Duodenal mucosa (tissue), 2 donors: ENCODE results near the gene MGLL.
A peak's percentile ranks its signal among the peaks of the same experiment; 100 is the strongest.

Experiments
- H3K27ac ChIP-seq: one replicate; pipeline ENCODE4 v1.7.0; 2013; ENCODE audit warnings: low read depth, low read length
- H3K27me3 ChIP-seq, 2 donors: one replicate each; pipeline ENCODE4 v1.7.0; 2013; ENCODE audit warnings: low read length in 2 of 2, control low read depth in 1 of 2; ENCODE audit not compliant: insufficient read depth in 2 of 2, control insufficient read depth in 1 of 2
- H3K36me3 ChIP-seq, 2 donors: one replicate each; pipeline ENCODE4 v1.7.0; 2013; ENCODE audit warnings: low read length in 2 of 2, control low read depth in 1 of 2; ENCODE audit not compliant: insufficient read depth in 2 of 2, control insufficient read depth in 1 of 2
- H3K4me1 ChIP-seq, 2 donors: one replicate each; pipeline ENCODE4 v1.7.0; 2013; ENCODE audit warnings: low read length in 2 of 2, control low read depth in 1 of 2; ENCODE audit not compliant: insufficient read depth in 2 of 2, control insufficient read depth in 1 of 2
- H3K4me3 ChIP-seq, 2 donors: one replicate each; pipeline ENCODE4 v1.7.0; 2013; ENCODE audit warnings: low read length in 2 of 2, low read depth in 1 of 2
- H3K9ac ChIP-seq, 2 donors: one replicate each; pipeline ENCODE4 v1.7.0; 2013; ENCODE audit warnings: low read length in 2 of 2, low read depth in 1 of 2
- H3K9me3 ChIP-seq, 2 donors: one replicate each; pipeline ENCODE4 v1.7.0; 2013; ENCODE audit warnings: low read length in 2 of 2, control low read depth in 1 of 2; ENCODE audit not compliant: control insufficient read depth in 1 of 2

The MGLL gene

GRCh38 chr3:127792541-127793292, 29.6 kb downstream of the MGLL start:
- Histone ChIP-seq H3K27me3 (no peaks in the 10 kb centered on the region), H3K9me3 (no peaks in the 10 kb centered on the region), H3K9ac (no peak overlapping the region), H3K4me3 (no peak overlapping the region), H3K27ac (no peak overlapping the region), H3K36me3 (peaks cover 0 to 10% of the 10 kb centered on the region in 2 donors), H3K4me1 (peaks cover 15 to 23% of the 10 kb centered on the region in 2 donors)

DNA sequence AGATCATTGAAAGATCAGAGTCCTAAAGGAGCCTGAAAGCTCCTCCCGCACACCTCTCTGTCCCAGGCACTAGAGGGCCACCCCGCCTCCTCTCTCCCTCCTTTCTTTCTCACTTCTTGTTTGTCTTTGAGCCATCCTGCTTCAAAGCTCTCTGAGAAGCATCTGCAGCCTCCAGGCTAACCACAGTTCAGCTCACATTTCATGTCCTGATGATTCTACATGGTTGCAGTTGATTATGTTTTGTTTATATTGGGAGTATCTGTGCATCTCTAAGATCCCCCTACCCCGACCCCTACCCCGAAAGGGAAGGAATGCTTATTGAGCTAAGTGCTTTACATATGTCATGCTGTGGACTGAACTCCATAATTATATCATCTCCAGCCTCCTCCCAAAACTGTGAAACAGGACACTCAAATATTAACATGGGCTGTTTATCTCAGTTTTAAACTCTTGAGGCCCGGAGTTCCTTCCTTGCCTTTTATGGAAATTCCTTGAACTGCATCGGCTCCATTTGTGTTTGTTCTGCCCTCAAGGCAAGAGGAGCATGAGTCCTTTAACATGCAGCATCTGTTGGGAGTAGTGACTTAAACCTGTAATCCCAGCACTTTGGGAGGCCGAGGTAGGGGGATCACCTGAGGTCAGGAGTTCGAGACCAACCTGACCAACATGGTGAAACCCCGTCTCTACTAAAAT, 30.9 kb downstream of the MGLL start:
- Histone ChIP-seq H3K9me3 (no peaks in the 10 kb centered on the region), H3K36me3 (peaks cover 0 to 3% of the 10 kb centered on the region in 2 donors), H3K27ac (peak overlapping the region; percentile 17), H3K4me1 (peaks cover 26 to 37% of the 10 kb centered on the region in 2 donors), H3K4me3 (no peak overlapping the region), H3K27me3 (no peaks in the 10 kb centered on the region), H3K9ac (no peak overlapping the region)

- peak overlapping the region in 1 of 2 donors; percentile 12 for H3K9ac ChIP-seq
- H3K27me3 ChIP-seq, result no peaks in the 10 kb centered on the region
- no peak overlapping the region for H3K4me3 ChIP-seq
- H3K4me1 ChIP-seq, result peaks cover 31 to 42% of the 10 kb centered on the region in 2 donors
- peaks cover 0 to 2% of the 10 kb centered on the region in 2 donors for H3K36me3 ChIP-seq
- no peaks in the 10 kb centered on the region for H3K9me3 ChIP-seq
- H3K27ac ChIP-seq, result peak overlapping the region; percentile 17
Measured at GRCh38 chr3:127790882-127791183, 31.5 kb downstream of the MGLL start.

DNA sequence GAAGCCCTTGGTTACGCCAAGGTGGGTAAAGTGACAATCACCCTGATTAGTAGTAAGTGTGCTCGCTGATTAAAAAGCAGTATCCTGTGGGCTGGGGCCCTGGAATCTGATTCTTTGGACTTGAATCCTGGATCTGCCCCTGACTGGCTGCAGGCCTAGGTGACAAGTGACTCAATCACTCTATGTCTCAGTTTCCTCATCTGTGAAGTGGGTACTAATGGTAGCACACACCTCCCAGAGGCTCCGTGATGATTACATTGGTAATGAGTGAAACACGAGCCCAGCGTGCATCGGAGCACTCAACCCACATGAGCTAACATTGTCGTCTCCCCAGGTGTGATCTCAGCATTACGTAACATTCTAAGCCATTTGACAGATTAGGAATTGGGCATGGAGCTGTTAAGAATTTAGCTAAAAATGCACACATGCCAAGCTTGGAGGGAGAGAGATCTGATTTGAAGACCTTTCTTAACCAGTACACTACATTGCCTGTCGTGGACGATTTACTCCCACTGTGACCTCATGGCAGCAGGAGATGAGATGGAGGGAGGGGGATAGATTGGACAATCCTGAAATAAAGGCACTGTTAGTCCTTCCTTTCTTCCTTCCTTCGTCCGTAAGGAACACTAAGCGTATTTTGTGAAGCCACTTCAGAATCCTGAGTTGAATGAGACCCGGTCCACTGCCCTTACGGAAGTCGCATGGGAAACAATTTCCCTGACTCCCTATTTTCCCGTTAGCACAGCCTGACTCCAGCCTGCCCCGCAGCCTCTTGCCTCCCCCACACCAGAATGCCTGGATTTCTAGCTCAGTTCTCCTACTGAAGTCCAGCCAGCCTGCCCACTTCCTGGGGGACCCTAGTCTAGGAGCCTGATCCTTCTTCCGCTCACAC, 32.1 kb downstream of the MGLL start:
- Histone ChIP-seq H3K4me1 (peaks cover 37 to 48% of the 10 kb centered on the region in 2 donors), H3K27me3 (no peaks in the 10 kb centered on the region), H3K9ac (peak overlapping the region in 1 of 2 donors; percentile 12), H3K27ac (peak overlapping the region; percentile 17), H3K36me3 (peaks cover 0 to 2% of the 10 kb centered on the region in 2 donors), H3K4me3 (no peak overlapping the region), H3K9me3 (no peaks in the 10 kb centered on the region)

GRCh38 chr3:127789051-127789450, 33.3 kb downstream of the MGLL start:
- Histone ChIP-seq H3K4me3 (no peak overlapping the region), H3K36me3 (peaks cover 0 to 2% of the 10 kb centered on the region in 2 donors), H3K9me3 (no peaks in the 10 kb centered on the region), H3K9ac (no peak overlapping the region), H3K27me3 (no peaks in the 10 kb centered on the region), H3K27ac (no peak overlapping the region), H3K4me1 (peaks cover 48 to 59% of the 10 kb centered on the region in 2 donors)

- H3K4me3 ChIP-seq, result no peak overlapping the region
- H3K4me1 ChIP-seq, result peaks cover 48 to 59% of the 10 kb centered on the region in 2 donors
- no peaks in the 10 kb centered on the region for H3K9me3 ChIP-seq
- H3K27ac ChIP-seq, result no peak overlapping the region
- H3K36me3 ChIP-seq, result peaks cover 0 to 2% of the 10 kb centered on the region in 2 donors
- H3K9ac ChIP-seq, result no peak overlapping the region
- no peaks in the 10 kb centered on the region for H3K27me3 ChIP-seq
Measured at GRCh38 chr3:127788451-127788909, 33.8 kb downstream of the MGLL start.

- Histone ChIP-seq H3K36me3 (peaks cover 0 to 2% of the 10 kb centered on the region in 2 donors), H3K9me3 (no peaks in the 10 kb centered on the region), H3K4me1 (peaks cover 48 to 59% of the 10 kb centered on the region in 2 donors), H3K27me3 (no peaks in the 10 kb centered on the region), H3K9ac (no peak overlapping the region), H3K4me3 (no peak overlapping the region), H3K27ac (no peak overlapping the region)
Measured at GRCh38 chr3:127787571-127788365, 34.5 kb downstream of the MGLL start.

DNA sequence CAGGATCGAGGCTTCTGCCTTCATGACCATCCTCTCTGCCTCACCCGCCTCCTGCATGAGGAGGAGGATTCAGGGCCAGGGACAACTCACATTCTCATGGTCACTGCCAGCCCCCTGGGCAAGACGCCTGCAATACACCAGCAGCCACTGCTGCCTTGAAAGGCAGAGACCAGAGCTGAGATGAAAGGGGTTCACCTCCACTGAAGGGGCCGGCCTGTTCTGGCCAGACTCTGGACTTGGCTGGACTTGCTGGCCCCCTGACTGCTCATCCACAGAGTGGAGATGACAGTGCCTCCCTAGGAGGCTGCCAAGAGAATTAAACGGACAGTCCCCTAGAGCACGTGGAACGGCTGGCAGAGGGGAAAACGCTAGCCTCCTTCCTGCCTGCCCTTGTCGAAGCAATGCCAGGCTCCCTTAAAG, 35.2 kb downstream of the MGLL start:
- H3K4me1 ChIP-seq, result peaks cover 48 to 59% of the 10 kb centered on the region in 2 donors
- H3K9me3 ChIP-seq, result no peaks in the 10 kb centered on the region
- peak overlapping the region in 1 of 2 donors; percentile 26 for H3K9ac ChIP-seq
- H3K36me3 ChIP-seq, result peaks cover 0 to 2% of the 10 kb centered on the region in 2 donors
- H3K4me3 ChIP-seq, result no peak overlapping the region
- H3K27ac ChIP-seq, result peak overlapping the region; percentile 6
- H3K27me3 ChIP-seq, result no peaks in the 10 kb centered on the region

GRCh38 chr3:127786353-127787070, 35.8 kb downstream of the MGLL start:
- Histone ChIP-seq H3K27ac (peak overlapping the region; percentile 63), H3K4me3 (no peak overlapping the region), H3K4me1 (peaks cover 48 to 59% of the 10 kb centered on the region in 2 donors), H3K36me3 (peaks cover 0 to 2% of the 10 kb centered on the region in 2 donors), H3K9ac (peak overlapping the region; percentile 33 to 37), H3K27me3 (no peaks in the 10 kb centered on the region), H3K9me3 (no peaks in the 10 kb centered on the region)
